Spleen (tissue), 11 donors: ENCODE measurements around the gene MEG3. TPM values are rescaled to one million over a fixed set of nuclear protein-coding genes. Genes with fewer than 3 reads are reported as not detected.

Experiments
- DNase-seq: peaks from one replicate; pipeline ENCODE4 v3.0.0-alpha.2; 2020
- H3K27ac ChIP-seq, 8 donors: fragments of 200-600 bp; sonication (generic) in 7 of 8; 1 replicate in 4 of 8; 2 replicates in 4 of 8; pipeline versions ENCODE4 v1.5.0 to v1.8.0; 2016 to 2021; ENCODE audit warnings: inconsistent platforms in 4 of 8, mild to moderate bottlenecking in 4 of 8, moderate library complexity in 1 of 8
- H3K27me3 ChIP-seq, 7 donors: fragments of 200-600 bp; sonication (generic) in 6 of 7; replicated peaks in 1 of 7; 1 replicate in 4 of 7; 2 replicates in 3 of 7; pipeline versions ENCODE4 v1.5.0 to v1.8.0; 2016 to 2021; ENCODE audit warnings: inconsistent platforms in 3 of 7, mild to moderate bottlenecking in 1 of 7
- H3K36me3 ChIP-seq, 6 donors: fragments of 200-600 bp; sonication (generic) in 5 of 6; 1 replicate in 4 of 6; 2 replicates in 2 of 6; pipeline versions ENCODE4 v1.5.0 to v1.8.0; 2016 to 2021; ENCODE audit warnings: inconsistent platforms in 2 of 6
- H3K4me1 ChIP-seq, 6 donors: fragments of 200-600 bp; sonication (generic) in 5 of 6; 1 replicate in 3 of 6; 2 replicates in 3 of 6; pipeline versions ENCODE4 v1.5.0 to v1.8.0; 2016 to 2021; ENCODE audit warnings: inconsistent platforms in 3 of 6
- H3K4me3 ChIP-seq, 8 donors: fragments of 200-600 bp; sonication (generic) in 7 of 8; 1 replicate in 4 of 8; 2 replicates in 4 of 8; pipeline versions ENCODE4 v1.5.0 to v1.8.0; 2016 to 2021; ENCODE audit warnings: inconsistent platforms in 4 of 8, mild to moderate bottlenecking in 4 of 8, moderate library complexity in 2 of 8
- H3K9me3 ChIP-seq, 8 donors: fragments of 200-600 bp; sonication (generic) in 7 of 8; 1 replicate in 4 of 8; 2 replicates in 4 of 8; pipeline versions ENCODE4 v1.5.0 to v1.8.0; 2016 to 2021; ENCODE audit warnings: inconsistent platforms in 4 of 8
- POLR2A ChIP-seq, 3 donors: fragments of 450-650 bp; IDR thresholded peaks; one replicate each; pipeline ENCODE4 v1.5.1; 2017; ENCODE audit warnings: antibody characterized with exemption in 3 of 3, mild to moderate bottlenecking in 1 of 3
- POLR2AphosphoS5 ChIP-seq, 3 donors: sonication (generic); formaldehyde crosslinking; IDR thresholded peaks; one replicate each; pipeline ENCODE4 v1.5.1; 2017; ENCODE audit warnings: antibody characterized with exemption in 3 of 3
- WGBS, 5 donors: extraction: QIAGEN DNeasy Blood & Tissue Kit in 3 of 5; methylation state at CpG; one replicate each; pipeline versions ENCODE4 v1.1.5 to v1.1.7; 2013 to 2018; 5-methylcytosine and 5-hydroxymethylcytosine counted together
- intact Hi-C: fragments of 100-400 bp; cut with DNase I; formaldehyde crosslinking; loops from one replicate; pipeline ENCODE4 v1.15.0; 2023; ENCODE audit warnings: low total_unique reads
- polyA plus RNA-seq, 3 donors: library from polyadenylated mRNA; stranded (reverse); fragments of 200-250 nt; gene quantifications; one replicate each; pipeline ENCODE4 v1.2.1, GENCODE V29; 2013
- total RNA-seq, 7 donors: library from RNA; depleted of rRNA in 3 of 7; stranded (reverse); fragments of >200 nt in 3 of 7; fragmentation: NEBNext Ultra II Directional in 4 of 7; extraction: Animal tissue kit (Norgen Biotek cat#: 25700) in 4 of 7; gene quantifications; one replicate each; pipeline versions ENCODE4 v1.1.0 to v1.2.1, GENCODE V29; 2016 to 2021
- TF ChIP-seq, protein P1 (sequence below), 11 experiments: fragments of 200-600 bp in 7 of 11; fragments of 450-650 bp in 4 of 11; sonication (generic) in 4 of 11; IDR thresholded peaks in 8 of 11; conservative IDR thresholded peaks in 3 of 11; 1 replicate in 7 of 11; 2 replicates in 4 of 11; pipeline versions ENCODE4 v1.4.0 to v1.8.0; 2016 to 2021; ENCODE audit warnings: antibody characterized with exemption in 11 of 11, inconsistent platforms in 4 of 11, mild to moderate bottlenecking in 1 of 11
- donor health status: healthy with polysubstance abuse.
- donor health status: DM: no; HTN: no; CAD: no; lungs with moderate emphysema.
- donor health status: DM: no; HTN: no; CAD: no.
- donor health status: Bipolar disorder and iron deficiency.
- donor health status: healthy.
- donor health status: DM: no; HTN: no; CAD: no.
- donor health status: DM: yes; HTN: yes; CAD: no.

The MEG3 gene
- total and polyA plus RNA-seq, 10 donors = 86.5 to 763 (median 187) TPM

DNA sequence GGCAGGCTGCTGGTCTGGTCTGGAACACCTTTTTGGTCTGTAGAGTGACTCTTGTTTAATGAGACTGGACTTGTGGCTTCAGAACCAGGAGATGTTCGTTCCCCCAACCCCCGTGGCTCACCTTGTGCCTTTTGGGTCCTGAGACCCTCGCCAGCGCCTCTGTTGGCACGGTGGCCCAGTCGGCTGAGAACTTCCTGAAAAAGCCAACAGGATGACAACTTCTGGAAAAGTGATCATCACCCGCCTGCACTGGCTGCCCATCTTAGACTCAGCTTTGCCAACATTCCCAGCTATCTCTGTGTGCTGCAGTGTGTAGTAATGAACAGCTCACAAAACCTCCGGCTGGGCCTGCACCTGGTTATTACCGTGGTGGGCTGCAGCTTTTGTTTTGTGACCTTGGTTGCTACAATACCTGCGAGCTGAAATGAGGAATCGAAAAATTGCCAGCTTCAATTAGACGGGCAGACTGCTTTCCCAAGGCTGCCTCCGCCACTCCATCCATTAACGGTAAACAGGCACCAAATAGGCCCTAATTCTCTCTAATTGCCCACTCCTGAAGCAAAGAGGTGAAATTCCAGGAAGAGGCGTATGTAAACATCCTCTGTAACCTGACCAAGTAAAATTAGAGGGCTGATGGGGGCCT, 16.0 kb downstream of the MEG3 start:
- peak overlapping the region in 5 of 8 donors; percentile 24 to 79 (median 70) for H3K27ac ChIP-seq
- peaks cover 0 to 8% (median 0%) of the 10 kb centered on the region in 6 donors for H3K36me3 ChIP-seq
- TF ChIP-seq, protein P1, sequence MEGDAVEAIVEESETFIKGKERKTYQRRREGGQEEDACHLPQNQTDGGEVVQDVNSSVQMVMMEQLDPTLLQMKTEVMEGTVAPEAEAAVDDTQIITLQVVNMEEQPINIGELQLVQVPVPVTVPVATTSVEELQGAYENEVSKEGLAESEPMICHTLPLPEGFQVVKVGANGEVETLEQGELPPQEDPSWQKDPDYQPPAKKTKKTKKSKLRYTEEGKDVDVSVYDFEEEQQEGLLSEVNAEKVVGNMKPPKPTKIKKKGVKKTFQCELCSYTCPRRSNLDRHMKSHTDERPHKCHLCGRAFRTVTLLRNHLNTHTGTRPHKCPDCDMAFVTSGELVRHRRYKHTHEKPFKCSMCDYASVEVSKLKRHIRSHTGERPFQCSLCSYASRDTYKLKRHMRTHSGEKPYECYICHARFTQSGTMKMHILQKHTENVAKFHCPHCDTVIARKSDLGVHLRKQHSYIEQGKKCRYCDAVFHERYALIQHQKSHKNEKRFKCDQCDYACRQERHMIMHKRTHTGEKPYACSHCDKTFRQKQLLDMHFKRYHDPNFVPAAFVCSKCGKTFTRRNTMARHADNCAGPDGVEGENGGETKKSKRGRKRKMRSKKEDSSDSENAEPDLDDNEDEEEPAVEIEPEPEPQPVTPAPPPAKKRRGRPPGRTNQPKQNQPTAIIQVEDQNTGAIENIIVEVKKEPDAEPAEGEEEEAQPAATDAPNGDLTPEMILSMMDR (IDR thresholded peaks at IDR 0.05 in 8 of 11, conservative IDR thresholded peaks at IDR 0.05 in 3 of 11) = no peak
- no peak for TF ChIP-seq POLR2A (IDR thresholded peaks at IDR 0.05)
- TF ChIP-seq POLR2AphosphoS5 (IDR thresholded peaks at IDR 0.05) = no peak
- H3K4me1 ChIP-seq = peaks cover 0 to 4% (median 0%) of the 10 kb centered on the region in 6 donors
- peak overlapping the region in 1 of 8 donors; percentile 34 for H3K4me3 ChIP-seq
- WGBS, 5 donors = 61 to 85% (median 68%) methylated on average over 15 of the region's 15 CpGs
- H3K9me3 ChIP-seq = no peaks in the 10 kb centered on the region
- peak; percentile 47 for DNase-seq
- intact Hi-C loops = loop anchor here (10.0 kb wide), 1 partner anchor 177 kb away; no protein-coding TSS in a partner anchor
- H3K27me3 ChIP-seq = peaks cover 0 to 4% (median 0%) of the 10 kb centered on the region in 7 donors

DNA sequence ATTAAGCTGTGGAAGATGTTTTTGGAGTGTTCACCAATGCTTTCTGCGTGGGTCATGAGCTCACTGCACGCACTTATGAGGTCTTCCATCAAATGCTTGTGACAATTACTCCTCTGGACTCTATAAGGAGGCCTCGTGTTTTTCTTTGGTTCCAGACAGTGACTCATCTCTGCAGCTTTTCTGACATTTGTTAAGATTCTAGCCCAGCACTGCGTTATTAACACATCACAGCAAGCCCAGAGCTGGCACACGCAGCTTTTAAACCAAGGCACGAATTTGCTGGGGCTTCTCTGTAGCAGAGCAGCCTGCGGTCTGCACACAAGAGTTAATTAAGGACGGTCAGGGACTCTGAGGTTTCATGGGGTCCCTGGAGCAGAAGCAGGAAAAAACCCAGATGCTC, 16.9 kb downstream of the MEG3 start:
- 65 to 82% (median 73%) methylated on average over 8 of the region's 8 CpGs for WGBS, 5 donors
- Histone ChIP-seq H3K36me3 (peaks cover 0 to 6% (median 0%) of the 10 kb centered on the region in 6 donors), H3K27ac (peak overlapping the region in 5 of 8 donors; percentile 24 to 79 (median 70)), H3K9me3 (no peaks in the 10 kb centered on the region), H3K4me1 (peaks cover 0 to 4% (median 0%) of the 10 kb centered on the region in 6 donors), H3K4me3 (peak overlapping the region in 1 of 8 donors; percentile 34), H3K27me3 (no peaks in the 10 kb centered on the region)
- intact Hi-C loops = loop anchor here (10.0 kb wide), 1 partner anchor 178 kb away; no protein-coding TSS in a partner anchor
- no peak for TF ChIP-seq POLR2AphosphoS5 (IDR thresholded peaks at IDR 0.05)
- no peak for TF ChIP-seq POLR2A (IDR thresholded peaks at IDR 0.05)
- TF ChIP-seq, protein P1 (IDR thresholded peaks at IDR 0.05 in 8 of 11, conservative IDR thresholded peaks at IDR 0.05 in 3 of 11) = no peak
- peak; percentile 10 for DNase-seq

DNA sequence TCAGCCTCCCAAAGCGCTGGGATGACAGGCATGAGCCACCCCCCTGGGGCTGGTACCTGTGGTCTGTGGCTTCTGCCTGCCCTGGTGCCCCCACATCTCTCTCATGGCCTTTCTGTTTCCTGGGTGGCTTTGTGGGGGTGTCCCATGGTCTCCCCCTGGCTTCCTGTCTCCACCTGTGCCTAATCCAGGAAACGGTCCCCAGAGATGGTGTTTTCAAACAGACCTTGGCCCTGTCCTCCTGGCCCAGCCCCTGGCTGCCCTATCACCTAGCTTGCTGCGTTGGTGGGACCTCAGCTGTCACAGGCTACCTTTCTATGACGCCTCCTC, 18.1 kb downstream of the MEG3 start:
- H3K4me1 ChIP-seq = peaks cover 0 to 10% (median 2%) of the 10 kb centered on the region in 6 donors
- TF ChIP-seq POLR2A (IDR thresholded peaks at IDR 0.05) = no peak
- no peak for TF ChIP-seq POLR2AphosphoS5 (IDR thresholded peaks at IDR 0.05)
- TF ChIP-seq, protein P1 (IDR thresholded peaks at IDR 0.05 in 8 of 11, conservative IDR thresholded peaks at IDR 0.05 in 3 of 11) = no peak

DNA sequence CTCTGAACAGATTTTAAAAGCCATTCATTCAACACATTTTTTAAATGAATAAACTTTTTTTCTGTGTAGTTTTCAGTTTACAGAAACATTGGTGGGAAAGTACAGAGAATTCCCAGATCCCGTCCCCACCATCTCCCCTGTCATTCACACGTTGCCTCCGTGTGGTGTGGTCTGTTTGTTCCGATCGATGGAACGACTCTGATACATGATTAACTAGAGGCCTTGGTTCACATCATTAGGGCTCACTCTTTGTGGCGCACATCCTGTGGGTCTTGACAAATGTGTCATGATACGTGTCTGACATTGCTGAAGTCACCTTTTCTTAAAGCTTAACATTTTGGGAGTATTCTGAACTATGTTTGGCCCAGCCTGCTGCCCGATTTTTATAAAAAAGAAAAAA, 18.5 kb downstream of the MEG3 start:
- TF ChIP-seq, protein P1 (IDR thresholded peaks at IDR 0.05 in 8 of 11, conservative IDR thresholded peaks at IDR 0.05 in 3 of 11) = no peak
- TF ChIP-seq POLR2AphosphoS5 (IDR thresholded peaks at IDR 0.05) (no peak), POLR2A (IDR thresholded peaks at IDR 0.05) (no peak)
- H3K36me3 ChIP-seq = peaks cover 0 to 6% (median 0%) of the 10 kb centered on the region in 6 donors
- 82 to 88% (median 86%) methylated on average over 9 of the region's 9 CpGs for WGBS, 5 donors
- no peaks in the 10 kb centered on the region for H3K9me3 ChIP-seq
- H3K4me3 ChIP-seq = no peak overlapping the region
- H3K27ac ChIP-seq = no peak overlapping the region
- intact Hi-C loops = loop anchor here (10.0 kb wide), 1 partner anchor 180 kb away; no protein-coding TSS in a partner anchor
- DNase-seq = no peak
- H3K4me1 ChIP-seq = peaks cover 0 to 14% (median 5%) of the 10 kb centered on the region in 6 donors
- H3K27me3 ChIP-seq = no peaks in the 10 kb centered on the region

More for the DNA sequence above, 18.1 kb downstream of the MEG3 start:
- peaks cover 0 to 6% (median 0%) of the 10 kb centered on the region in 6 donors for H3K36me3 ChIP-seq
- H3K27ac ChIP-seq = no peak overlapping the region
- intact Hi-C loops = loop anchor here (10.0 kb wide), 1 partner anchor 179 kb away; no protein-coding TSS in a partner anchor
- no peak overlapping the region for H3K4me3 ChIP-seq
- peak; percentile 30 for DNase-seq
- H3K9me3 ChIP-seq = no peaks in the 10 kb centered on the region
- no peaks in the 10 kb centered on the region for H3K27me3 ChIP-seq
- 62 to 81% (median 67%) methylated on average over 4 of the region's 4 CpGs for WGBS, 5 donors
